GM10248 (cell line): ENCODE results near the gene DNMBP.

Experiments used
- CTCF ChIA-PET: fragments of 300-600 bp; sonication (Branson Sonifier 250); formaldehyde crosslinking; extraction: SDS; loops from one replicate; lab custom pipeline; 2021; ENCODE audit warnings: antibody characterized with exemption; lab: Yijun Ruan, JAX
- POLR2A ChIA-PET: fragments of 350-650 bp; sonication (Branson Sonifier 250); formaldehyde crosslinking; extraction: SDS; loops from one replicate; lab custom pipeline; 2020; ENCODE audit warnings: antibody characterized with exemption; lab: Yijun Ruan, JAX
- DNase-seq: peaks from one replicate; pipeline ENCODE4 v3.0.0; 2012; ENCODE audit errors: extremely low spot score
- TF ChIP-seq, protein P1 (sequence below): IDR thresholded peaks from 2 replicates; pipeline ENCODE4 v1.5.1; 2012; ENCODE audit warnings: mild to moderate bottlenecking, low read depth; ENCODE audit errors: extremely low read depth, missing control alignments, control extremely low read depth

The DNMBP gene

DNA sequence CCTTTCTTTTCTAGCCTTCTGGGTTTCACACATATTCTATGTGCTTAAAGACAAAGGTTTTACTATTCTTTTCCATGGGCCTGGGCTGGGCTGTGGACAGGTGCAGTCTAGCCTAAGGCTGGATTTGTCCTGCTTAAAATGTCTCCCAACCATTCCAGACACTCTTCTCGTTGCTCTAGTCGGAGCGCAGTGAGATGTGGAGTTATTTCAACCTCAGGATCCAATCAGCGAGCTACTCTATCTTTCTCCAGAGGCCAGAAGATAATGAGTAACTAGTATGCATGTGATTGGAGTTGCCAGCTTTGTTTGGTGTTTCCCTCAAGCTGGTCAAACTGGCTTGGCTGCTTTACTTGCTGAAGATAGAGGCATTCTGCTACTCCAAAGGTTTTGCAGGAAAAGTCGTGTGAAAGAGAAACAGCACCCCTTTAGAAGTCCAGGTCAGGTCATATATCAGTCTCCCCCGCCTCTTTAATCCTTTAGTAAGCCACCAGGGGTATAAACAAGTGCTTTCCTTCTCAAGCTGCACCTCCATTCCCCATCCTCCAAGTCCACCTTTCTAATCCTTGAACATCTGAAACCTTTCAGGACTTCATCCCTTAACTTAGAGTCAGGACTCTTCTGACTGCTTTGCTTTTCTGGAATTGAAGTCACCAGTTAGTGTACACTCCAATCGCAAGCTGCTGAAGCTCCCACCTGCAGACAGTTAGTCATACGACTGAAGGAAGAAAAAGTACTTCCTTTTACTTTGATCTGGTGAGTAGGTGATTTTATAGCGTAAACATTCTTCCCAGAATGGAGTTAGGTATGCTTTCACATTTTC lies 78.8 kb downstream of the DNMBP start:
- CTCF ChIA-PET: interaction anchor here (1.6 to 2.1 kb wide), 2 partner anchors 85 to 115 kb away, joined by 5 to 7 read pairs; no protein-coding TSS in a partner anchor
- POLR2A ChIA-PET: no interaction called here
- TF ChIP-seq, protein P1, sequence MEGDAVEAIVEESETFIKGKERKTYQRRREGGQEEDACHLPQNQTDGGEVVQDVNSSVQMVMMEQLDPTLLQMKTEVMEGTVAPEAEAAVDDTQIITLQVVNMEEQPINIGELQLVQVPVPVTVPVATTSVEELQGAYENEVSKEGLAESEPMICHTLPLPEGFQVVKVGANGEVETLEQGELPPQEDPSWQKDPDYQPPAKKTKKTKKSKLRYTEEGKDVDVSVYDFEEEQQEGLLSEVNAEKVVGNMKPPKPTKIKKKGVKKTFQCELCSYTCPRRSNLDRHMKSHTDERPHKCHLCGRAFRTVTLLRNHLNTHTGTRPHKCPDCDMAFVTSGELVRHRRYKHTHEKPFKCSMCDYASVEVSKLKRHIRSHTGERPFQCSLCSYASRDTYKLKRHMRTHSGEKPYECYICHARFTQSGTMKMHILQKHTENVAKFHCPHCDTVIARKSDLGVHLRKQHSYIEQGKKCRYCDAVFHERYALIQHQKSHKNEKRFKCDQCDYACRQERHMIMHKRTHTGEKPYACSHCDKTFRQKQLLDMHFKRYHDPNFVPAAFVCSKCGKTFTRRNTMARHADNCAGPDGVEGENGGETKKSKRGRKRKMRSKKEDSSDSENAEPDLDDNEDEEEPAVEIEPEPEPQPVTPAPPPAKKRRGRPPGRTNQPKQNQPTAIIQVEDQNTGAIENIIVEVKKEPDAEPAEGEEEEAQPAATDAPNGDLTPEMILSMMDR: no peak
- no peak for DNase-seq

DNA sequence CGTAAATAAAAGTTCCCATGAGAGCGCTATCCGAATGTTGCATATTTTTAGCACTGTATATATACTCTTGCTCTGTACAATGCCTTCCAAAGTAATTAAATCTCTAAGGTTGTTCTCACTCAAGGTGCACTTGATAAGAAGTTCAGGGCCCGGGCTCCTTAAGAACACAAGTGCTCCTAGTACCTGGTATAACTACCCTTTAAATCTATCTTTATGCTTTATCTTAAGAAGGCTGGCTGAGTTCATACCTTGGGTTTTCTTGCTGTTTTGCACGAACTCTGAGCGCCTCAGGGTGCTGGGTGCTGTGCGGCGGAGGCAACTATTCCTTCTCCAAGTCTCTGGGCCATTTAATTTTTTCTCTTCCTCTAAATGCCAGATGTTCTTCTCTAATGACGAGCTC lies 80.4 kb downstream of the DNMBP start:
- DNase-seq: no peak
- TF ChIP-seq, protein P1: no peak
- ChIA-PET CTCF (interaction anchor here (1.2 to 2.1 kb wide), 4 partner anchors 14 to 116 kb away, joined by 3 to 7 read pairs (median 4); no protein-coding TSS in a partner anchor), POLR2A (no interaction called here)

DNA sequence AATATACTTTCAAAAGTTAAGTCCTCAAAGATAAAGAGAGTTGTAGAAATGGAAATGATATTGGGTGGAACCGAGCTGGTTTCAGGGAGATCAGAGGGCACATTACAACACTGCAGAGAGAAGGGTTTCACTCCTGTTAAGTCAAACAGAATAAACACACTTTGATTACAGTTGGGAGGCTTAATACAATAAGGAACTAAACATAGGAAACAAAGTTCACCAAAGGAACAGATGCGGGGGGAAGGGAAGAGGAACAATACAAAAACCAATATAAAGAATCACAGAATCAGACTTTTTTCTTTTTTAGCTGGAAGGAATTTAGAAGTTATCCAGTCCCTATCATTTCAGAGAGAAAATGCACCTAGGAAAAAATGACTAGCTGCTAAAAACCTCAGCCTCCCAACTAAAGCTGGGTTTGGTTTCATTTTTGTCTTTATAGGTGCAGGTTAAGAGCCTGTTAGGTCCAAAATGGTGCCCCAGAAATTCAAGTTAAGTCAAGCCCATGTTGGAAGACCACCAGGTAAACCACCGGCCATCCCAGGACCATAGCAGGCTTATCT lies 81.9 kb downstream of the DNMBP start:
- TF ChIP-seq, protein P1: no peak
- ChIA-PET CTCF (interaction anchor here (0.8 to 1.3 kb wide), 5 partner anchors 19 to 118 kb away, joined by 3 to 4 read pairs (median 3); no protein-coding TSS in a partner anchor), POLR2A (no interaction called here)
- DNase-seq: no peak

DNA sequence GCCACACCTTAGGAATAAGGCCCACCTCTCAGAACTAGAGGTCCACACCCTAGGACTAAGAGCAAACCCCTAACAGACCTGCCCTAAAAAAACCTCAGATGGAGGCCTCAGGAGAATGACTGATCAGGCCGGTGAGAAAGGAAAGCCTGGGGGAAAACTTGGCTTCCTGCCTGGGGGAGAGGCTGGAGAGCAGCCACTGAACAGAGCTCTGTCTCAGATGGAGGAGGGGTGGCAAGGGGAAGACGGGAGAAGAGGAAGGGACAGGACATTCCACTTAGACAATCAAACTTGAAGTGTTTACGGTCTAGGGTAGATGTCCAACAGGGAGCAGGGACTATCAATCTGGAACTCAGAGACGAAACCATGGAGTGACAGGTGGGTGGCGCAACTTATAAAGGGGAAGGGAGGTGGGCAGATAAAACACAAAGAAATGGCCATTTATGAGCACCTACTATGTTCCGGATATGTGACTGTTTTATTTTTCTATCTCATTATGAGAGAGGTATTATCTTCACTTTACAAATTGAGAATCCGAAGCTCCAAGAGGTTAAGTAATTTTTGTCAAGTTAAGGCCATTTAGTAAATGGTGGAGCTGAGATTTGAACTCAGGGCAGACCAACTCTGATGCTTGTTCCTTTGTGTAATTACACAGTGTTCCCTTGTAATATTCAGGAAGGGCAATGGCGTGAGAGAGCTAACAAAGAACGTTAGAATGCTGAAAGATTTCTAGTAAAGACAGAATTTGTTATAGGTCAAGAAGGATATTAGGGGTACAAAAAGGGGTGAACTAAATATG lies 82.6 kb downstream of the DNMBP start:
- ChIA-PET POLR2A (no interaction called here), CTCF (interaction anchor here (1.0 to 2.0 kb wide), 5 partner anchors 13 to 94 kb away, joined by 3 to 4 read pairs (median 4); no protein-coding TSS in a partner anchor)
- TF ChIP-seq, protein P1: no peak
- DNase-seq: no peak

DNA sequence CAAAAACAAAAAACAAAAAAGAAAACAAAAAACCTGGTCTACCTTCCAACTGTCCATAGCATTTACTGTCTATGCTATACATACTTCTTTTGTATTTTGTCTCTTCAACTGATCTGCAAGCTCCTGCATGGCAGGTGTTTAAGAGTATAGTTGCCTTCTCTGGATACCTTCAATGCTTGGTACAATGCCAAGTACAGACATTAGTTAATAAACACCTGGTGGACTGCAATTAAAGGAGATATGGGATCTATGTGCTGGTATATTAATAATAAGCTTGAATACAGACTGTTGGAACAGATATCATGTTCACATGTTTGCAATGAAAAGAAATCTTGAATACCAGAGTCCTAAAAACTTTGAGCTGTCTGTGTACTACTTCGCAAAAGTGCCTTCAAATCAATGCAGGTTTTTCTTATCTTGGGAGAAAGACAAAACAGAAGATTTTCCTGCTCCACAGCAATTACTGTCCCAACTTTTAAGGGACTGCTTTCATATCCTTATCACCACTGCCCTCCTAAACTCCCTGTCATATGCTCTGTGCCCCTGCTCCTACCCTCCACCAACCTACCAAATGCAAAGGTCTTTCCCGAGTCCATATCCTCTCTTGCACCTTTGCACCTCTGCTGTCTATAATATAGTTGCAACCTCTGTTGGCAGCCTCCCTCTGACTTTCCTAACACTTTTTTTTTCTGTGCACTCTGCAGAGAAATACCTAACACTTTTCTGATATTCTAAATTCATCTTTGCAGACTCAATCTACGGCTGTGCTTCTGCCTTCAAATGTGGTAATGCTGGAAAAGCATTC lies 85.1 kb downstream of the DNMBP start:
- TF ChIP-seq, protein P1: no peak
- POLR2A ChIA-PET: no interaction called here
- DNase-seq: no peak
- CTCF ChIA-PET: interaction anchor here (0.8 to 2.1 kb wide), 3 partner anchors 10 to 121 kb away, joined by 3 to 8 read pairs (median 3); no protein-coding TSS in a partner anchor
